Suprapubic skin (tissue), 3 donors: ENCODE measurements around the gene CELSR3.

Experiments used
- POLR2AphosphoS5 ChIP-seq, 3 donors: sonication (generic); formaldehyde crosslinking; IDR thresholded peaks; one replicate each; pipeline ENCODE4 v1.6.1; 2017; ENCODE audit warnings: antibody characterized with exemption in 3 of 3
- TF ChIP-seq, protein P1 (sequence below), 2 donors: fragments of 200-600 bp in 1 of 2; fragments of 450-650 bp in 1 of 2; sonication (generic) in 1 of 2; IDR thresholded peaks; one replicate each; pipeline ENCODE4 v1.5.1; 2016 to 2019; ENCODE audit warnings: antibody characterized with exemption in 2 of 2, mild to moderate bottlenecking in 1 of 2, moderate library complexity in 1 of 2

DNA sequence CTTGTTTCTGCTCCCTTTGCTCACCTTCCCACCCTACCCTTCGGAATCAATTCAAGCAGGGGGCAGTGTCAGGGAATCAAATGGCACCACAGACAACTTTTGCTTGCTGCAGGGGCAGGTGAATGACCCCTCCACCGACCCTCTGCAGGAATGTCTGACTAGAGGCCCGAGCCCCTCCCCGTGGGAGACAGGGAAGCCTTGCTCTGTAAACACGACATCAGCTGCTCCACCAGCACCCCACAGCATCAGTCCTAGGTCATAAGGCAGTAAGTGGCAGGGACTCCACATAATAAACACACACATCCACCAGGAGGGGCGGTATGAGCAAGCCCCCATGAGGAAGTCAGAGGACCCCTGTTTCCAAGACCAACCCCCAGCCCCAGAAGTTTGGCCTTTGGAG, 25.4 kb downstream of the CELSR3 start:
- no peak for TF ChIP-seq POLR2AphosphoS5 (IDR thresholded peaks at IDR 0.05)
- TF ChIP-seq, protein P1, sequence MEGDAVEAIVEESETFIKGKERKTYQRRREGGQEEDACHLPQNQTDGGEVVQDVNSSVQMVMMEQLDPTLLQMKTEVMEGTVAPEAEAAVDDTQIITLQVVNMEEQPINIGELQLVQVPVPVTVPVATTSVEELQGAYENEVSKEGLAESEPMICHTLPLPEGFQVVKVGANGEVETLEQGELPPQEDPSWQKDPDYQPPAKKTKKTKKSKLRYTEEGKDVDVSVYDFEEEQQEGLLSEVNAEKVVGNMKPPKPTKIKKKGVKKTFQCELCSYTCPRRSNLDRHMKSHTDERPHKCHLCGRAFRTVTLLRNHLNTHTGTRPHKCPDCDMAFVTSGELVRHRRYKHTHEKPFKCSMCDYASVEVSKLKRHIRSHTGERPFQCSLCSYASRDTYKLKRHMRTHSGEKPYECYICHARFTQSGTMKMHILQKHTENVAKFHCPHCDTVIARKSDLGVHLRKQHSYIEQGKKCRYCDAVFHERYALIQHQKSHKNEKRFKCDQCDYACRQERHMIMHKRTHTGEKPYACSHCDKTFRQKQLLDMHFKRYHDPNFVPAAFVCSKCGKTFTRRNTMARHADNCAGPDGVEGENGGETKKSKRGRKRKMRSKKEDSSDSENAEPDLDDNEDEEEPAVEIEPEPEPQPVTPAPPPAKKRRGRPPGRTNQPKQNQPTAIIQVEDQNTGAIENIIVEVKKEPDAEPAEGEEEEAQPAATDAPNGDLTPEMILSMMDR (IDR thresholded peaks at IDR 0.05) = no peak
